Erythroblast (primary cell): ENCODE results near the gene PTPRN2.

ENCODE experiments used
- GATA1 ChIP-seq: IDR thresholded peaks from 2 replicates; pipeline ENCODE4 v1.6.1; 2011; ENCODE audit warnings: low read depth, mild to moderate bottlenecking, control low read depth, low read length, moderate library complexity
- POLR2A ChIP-seq: IDR thresholded peaks from 2 replicates; pipeline ENCODE4 v1.6.1; 2011; ENCODE audit warnings: mild to moderate bottlenecking, low read length

DNA sequence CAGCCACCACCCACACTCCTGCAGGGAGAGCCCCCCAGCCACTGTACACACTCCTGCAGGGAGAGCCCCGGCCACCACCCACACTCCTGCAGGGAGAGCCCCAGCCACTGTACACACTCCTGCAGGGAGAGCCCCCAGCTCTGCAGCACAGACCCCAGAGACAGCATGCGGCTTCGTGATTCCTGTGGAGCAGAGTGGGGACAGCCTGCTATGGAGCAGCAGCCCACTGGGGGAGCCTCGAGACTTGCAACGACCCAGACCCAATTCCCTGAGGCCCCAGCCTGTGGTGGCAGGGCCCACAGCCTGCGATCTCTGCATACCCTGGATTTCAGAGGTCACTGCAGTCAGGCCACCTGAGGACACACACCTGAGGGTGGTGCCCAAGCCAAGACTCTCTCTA is 727.7 kb downstream of the PTPRN2 start:
- no peak for TF ChIP-seq POLR2A
- no peak for TF ChIP-seq GATA1
